OCI-M1 (cell line): Measurements from ENCODE around the gene MYO3B.

ENCODE experiments used
- DNase-seq: peaks from one replicate; lab custom pipeline; 2025; lab: John Stamatoyannopoulos, UW

Gene MYO3B

DNA sequence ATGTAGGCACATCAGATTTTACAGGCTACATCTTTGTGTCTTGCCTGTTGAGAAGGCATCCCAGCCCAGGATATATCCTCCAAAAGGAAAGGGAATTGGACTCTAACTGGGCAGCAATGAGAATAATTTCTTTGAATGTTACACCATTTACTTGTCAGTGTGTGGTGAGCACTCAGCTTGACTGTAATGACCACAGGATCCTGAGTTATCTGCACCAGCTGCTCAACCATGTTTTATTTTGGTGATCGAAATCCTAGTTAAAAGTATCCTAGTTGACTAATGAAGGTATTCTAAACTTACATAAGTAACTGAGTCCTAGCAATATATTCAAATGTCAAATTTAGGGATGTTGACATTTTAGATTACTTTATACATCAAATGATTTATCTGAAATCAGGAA is 123.0 kb downstream of the MYO3B start:
- peak; percentile 16 for DNase-seq

DNA sequence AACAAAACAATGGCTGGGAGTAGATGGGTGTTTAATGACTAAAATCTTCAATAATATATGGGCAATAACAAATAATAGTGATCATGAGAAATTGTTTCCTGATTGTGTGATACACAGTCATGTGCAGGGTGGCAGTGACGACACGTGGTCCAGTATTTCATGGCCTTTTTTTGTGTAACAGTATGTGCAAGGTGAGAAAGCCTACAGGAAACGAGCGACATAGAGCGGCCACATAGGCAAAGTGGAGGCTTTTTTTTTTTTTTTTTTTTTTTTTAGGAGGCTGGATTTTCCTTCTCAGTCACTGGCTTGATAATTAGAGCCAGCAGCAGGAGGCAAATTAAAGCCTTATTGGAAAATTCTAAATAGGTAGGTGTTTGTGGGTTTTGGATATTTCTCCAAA is 123.7 kb downstream of the MYO3B start:
- DNase-seq: no peak

DNA sequence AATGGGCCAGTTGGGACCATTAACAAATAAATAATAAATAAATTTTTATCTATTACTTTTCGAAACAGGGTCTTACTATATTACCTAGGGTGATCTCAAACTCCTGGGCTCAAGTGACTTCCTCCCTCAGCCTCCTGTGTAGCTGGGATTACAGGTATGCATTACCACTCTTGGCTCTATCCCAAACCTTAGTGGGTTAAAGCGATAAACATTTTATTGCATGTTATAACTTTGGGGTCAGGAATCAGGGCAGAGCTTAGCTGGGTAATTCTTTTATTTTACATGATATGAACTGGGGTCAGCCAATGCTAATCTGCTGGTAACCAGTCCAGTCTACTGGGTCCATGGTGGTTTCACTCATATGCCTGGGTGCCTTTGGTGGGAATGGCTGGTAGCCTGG is 127.8 kb downstream of the MYO3B start:
- no peak for DNase-seq

DNA sequence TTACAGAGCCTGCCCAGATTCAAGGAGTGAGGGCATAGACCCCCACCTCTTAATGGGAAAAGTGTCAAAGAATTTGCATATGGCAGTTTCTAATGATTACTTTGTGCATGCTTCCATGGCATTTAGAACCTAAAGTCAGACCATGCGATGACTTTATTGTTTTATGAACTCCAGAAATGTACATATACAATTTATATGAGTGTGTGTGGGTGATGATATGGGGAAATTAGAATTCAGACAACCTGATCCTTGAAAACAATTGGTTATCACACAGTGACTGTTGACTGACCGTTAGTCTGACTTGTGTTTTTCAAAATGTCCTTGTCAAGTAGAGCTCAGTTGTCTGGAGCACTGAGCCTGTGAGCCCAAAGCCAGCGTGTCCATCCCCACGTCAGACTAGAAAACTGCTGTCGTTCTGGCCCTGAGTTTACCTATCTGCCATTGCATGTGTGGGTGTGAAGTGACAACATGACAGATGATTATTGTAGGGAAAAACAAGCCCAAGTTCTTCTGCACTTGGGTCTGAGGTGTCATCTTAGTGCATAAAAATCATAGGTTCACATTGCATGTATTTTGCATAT is 128.4 kb downstream of the MYO3B start:
- DNase-seq: no peak

DNA sequence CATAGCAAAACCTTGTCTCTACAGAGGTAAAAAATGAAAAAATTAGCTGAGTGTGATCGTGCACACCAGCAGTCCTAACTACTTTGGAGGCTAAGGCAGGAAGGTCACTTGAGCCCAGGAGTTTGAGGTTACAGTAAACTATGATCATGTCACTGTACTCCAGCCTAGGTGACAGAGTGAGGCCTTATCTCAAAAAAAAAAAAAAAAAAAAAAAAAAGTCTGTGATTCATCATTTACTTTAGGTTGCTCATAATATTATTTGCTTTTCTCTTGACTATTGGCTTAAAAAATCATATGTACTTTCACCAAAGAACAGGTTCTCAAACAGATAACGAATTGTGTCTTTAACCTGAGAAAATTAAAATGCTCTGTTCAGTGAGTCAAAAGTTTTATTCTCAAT is 129.1 kb downstream of the MYO3B start:
- no peak for DNase-seq

DNA sequence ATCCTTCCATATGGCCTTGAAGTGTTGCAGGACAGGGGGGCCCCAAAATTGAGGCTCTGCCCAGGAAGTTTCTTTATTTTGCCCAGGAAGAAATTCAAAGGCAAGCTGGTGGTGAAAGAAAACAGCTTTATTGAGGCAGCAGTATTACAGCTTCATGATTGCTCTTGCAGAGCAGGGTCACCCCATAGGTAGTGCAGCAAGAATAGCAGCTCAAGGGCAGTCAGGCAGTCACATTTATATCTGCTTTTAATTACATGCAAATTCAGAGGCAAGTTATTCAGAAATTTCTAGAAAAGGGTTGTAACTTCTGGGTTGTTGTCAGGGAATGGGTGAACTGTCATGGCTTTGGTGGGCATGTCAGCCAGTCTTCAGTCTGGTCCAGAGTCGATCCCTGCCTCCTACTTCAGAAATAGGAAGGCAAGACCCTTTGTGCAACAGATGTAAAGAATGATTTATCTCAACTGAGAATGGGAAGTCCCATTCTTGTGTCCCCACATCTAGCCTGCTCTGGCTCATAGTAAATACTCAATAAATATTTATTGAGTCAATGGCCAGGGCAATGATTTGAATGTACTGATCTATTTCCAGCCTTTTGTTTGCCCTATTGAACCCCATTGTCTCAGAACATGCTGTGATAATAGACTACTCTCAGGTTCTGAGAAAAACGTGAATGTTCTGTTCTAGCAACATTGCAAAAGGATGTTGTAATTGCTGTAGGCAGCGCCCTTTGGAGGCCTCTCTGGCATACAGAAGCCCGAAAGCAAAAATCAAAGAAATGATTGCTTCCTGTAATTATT is 129.8 kb downstream of the MYO3B start:
- DNase-seq: no peak

DNA sequence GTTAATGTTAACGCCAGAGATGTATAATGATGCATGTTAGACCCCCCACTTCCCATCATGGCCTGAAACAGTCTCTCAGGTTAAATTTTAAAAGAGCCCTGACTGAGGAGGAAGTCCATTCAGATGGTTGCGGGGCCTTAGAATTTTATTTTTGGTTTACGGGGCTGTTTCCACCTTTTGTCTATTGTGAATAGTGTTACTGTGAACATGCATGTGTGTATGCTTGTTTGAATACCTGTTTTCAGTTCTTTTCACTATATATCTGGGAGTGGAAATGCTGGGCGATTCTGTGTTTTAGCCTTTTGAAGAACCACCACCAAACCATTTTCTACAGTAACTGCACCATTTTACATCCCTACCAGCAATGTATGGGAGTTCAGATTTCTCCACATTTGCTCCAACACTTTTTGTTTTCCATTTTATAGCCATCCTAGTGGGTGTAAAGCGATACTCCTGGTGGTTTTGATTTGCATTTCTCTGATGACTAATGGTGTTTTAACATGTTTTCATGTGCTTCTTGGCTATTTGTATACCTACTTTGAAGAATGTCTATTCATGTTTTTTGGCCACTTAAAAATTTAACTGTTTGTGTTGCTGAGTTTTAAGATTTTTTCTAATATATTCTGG is 133.0 kb downstream of the MYO3B start:
- DNase-seq: no peak

DNA sequence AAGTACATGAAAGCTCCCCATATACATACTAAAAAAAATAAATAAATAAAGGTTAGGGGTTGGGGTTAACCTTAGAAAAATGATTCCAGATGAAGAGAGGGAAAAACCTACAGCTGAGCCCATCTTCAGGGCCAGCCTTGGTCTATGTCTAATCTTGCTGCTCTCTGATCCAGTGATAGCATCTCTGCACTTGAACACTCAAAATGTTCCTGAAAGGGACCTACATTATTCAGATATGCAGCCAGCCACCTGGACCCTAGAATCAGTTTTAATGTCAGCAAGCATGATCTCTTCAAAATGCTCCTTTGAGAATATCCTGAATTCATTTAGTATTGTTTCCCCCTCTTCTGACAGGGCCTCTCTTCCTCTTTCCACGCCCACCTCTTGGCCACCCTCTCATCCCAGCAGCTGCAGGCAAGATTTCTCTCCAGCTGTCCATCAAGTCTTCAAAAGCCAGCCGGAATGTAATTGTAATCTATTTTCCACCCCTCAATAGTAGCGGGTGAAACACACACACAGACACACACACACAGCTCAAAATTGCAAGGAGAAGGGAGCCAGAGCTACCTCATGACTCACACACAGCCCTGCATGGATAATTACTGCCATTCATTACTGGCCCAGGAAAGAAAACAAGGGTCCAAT is 135.5 kb downstream of the MYO3B start:
- no peak for DNase-seq

DNA sequence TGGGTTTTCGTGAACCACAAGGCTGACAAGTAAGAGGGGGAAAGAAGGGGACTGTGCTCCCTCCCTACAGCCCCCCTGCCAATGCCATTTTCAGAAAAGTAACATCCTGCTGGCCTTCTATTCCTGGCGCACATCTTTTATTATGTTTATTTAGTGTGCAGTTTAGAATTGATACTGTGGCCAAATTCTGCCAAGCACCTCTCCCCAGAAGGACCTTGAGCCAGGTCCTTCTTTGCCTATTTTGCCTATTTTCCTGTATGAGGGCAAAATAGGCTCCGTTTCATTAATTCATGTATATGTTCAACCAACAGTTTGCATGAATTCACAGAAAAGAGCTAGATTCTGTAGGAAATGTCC is 136.0 kb downstream of the MYO3B start:
- no peak for DNase-seq

DNA sequence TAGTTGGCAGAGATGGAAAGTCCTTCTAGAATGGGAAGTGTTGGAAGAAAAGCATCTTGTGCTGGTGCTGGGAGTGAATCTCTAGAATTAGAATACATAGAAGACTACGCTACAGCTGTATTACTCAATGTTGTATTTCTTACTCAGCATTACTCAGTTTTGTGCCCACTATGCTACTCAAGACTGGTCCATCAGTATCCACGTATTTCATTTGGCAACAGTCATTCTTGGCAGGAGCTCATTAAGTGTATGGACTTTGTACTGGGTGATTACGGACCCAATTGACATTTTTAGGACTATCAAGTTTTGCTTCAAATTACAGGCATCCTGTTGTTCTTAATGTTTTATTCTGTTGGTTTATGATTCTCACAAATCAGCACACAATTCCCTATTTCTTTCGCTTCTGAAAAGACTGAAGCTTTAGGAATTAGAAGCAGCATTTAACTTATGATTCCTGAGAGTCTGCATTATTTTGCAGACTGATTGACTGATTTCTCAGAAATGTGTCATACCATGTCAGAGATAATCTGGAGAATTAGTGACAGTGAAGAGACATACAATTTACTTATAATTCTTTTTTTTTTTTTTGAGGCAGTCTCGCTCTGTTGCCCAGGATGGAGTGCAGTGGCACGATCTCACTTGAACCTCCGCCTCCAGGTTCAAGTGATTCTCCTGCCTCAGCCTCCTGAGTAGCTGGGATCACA is 136.9 kb downstream of the MYO3B start:
- DNase-seq: no peak

DNA sequence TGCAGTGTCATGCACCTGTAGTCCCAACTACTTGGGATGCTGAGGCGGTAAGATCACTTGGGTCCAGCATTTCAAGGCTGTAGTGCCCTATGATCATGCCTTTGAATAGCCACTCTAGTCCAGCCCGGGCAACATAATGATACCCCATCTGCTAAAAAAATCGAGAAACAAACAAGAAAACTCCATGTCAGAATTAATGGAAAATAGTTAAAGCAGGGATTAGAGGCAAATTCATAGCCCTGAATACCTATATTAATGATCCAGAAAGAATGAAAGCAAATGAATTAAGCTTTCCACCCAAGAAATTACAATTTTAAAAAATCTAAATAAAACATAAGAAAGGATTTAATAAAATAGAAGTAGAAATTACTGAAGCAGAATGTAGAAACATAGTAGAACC is 143.0 kb downstream of the MYO3B start:
- no peak for DNase-seq

DNA sequence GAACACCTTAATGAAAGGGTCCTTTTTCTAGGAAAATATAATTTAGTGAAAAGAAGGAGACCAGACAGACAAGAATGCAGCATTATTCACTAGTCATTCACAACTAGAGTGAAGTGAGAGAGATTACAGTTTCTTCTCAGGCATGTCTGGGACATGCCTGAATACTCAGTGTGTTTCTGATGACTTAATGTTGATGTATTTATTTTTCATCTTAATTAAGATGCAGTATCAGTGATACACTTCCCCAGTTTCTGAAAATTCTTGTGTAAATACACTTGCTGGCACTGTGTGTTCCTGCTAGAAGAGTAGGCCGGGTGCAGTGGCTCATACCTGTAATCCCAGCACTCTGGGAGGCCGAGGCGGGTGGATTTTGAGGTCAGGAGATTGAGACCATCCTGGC is 143.6 kb downstream of the MYO3B start:
- DNase-seq: no peak

DNA sequence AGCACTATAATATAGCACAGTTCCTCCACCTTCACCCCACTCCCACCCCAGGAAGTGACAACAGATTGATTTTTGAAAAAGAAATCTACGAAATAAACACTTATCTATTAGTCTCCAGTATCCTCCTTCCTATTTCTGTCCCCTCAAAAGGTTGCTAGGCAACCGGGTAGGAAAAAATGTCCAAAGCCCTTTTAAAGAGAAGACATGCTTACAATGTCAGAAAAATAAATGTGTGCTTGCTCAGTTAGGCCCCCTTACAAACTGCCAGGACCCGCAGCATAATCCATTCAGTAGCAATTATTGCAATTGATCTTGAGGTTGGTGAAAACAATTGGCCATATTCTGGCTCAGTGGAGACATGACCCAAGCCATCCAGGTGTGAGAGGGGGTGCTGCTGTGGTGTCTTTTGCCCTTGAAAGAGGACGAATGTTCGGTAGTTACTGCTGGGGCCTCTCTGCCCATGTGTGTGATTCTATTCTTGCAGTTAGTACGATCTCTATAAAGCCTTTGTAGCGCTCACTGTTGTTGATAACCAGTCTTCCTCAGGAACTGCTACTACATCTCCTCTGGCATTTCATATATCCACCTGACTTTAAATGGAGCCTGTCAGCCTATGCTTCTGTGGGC is 144.3 kb downstream of the MYO3B start:
- DNase-seq: no peak

DNA sequence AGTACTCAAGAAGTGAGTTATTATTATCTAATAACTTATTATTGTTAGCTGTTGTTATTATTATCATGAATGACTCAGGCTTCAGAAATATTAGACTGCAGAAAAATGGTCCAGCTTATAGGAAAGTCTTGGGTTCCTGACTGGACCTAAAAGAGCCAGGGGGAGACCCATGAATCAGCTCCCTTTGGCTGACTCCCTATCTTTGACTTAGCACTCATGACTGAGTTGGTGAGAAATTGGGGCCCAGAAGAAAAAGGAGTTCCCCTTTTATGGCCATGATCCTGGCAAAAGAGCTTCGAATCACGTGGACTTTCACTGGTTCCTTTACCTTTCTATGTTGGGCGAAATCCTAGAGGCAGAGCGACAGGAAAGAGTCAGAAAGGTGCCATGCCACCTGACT is 145.8 kb downstream of the MYO3B start:
- DNase-seq: no peak

DNA sequence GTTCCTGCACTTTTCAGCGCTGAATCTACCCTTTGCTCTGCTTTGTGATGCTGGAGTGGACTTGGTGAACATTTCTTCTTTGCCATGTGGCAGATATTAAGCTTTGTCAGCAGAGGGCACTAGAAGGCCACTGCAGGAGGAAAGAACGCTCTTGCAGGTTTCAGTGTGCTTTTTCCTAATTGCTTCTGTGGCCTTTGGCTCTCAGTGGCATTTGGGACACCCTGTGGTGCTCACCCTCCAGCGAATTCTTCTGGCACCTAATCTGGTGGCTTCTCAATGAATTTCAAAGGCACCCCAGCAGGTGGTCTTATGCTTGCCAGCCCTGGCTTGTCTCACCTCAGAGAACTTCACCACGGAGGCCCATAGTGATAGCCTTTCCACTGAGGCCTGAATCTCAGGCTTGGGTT is 146.7 kb downstream of the MYO3B start:
- peak; percentile 64 for DNase-seq

DNA sequence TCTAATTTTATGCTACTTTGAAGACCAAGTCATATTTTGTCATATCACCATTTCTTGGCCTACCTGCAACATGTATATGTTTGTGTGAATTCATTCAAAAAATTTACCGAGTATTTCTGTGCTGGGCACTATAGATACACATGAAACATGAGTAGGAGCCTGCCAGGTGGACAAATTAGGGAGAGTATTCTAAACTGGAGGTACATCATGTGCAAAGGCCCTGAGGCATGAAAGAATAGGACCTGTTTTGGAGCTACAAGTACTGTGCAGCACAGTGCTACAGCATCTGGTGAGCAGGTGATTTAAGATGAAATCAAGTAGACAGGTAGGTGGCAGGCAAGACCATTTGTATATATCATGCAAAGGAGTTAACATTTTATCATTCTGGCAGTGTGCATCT is 152.9 kb downstream of the MYO3B start:
- DNase-seq: no peak

DNA sequence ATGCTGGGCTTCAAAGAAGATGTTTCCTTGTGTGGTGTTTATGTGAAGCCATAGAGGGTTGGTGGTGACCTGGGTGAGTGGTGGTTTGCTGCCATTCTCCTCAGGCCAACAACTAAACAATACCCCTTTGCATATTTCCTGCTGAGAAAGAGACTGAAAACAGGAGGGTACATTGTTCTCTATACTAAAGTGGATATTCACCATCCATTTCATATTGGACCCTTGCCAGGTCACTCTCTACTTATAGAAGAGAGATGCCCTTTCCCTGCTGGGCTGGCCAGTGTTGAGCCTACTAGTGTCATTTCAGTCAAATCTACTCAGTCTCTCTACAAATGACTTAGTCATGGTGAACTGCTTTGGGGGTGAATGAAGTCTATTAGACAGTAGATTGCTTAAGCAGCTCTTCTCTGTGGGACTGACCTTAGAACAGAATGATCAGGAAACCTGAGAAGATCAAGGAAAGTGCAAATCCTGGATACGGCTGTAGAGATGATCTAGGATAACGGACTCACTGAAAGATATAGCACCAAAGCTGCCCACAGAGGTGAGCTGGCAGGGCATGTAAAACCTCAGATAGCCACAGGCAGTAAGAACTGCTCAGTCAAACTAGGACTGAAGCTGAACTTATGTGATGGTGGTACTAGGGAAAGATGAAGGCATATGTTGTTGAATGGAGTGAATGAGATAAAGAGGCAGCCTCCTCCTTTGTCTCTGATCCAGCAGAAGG is 154.9 kb downstream of the MYO3B start:
- no peak for DNase-seq

DNA sequence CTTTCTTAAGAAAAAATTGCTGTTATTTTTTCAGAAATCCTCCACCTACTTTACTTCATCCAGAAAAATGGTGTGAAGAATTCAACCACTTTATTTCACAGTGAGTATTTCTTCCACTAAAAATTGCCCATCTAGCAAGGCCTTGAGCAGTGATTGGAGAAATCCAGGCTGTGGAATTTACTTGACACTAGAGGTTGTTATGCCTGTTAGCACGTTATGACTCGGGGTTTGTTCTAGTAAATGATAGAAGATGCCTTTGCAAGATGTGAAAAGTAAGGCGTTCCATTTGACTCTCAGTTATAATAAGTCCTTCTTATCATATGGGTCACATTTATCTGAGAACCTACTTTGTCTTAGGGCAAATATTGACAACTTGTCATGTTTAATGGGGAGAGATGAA is 157.4 kb downstream of the MYO3B start:
- DNase-seq: no peak

DNA sequence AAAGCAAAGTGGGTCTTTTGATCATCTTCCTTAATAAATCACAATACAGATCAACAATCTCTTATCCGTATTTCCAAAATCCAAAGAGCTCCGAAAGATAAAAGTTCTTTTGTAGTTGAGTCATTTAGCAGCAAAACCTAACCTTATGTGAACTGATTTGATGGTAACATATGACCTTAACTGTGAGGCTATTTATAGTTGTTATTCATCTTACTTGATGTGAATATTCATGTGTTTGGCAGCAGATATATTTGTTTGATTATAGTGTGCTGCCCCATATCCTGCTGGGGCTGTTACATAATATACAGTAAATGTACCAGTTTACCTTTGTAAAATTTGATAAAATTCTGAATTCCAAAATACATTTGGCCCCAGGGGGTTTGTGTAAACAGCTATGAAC is 158.5 kb downstream of the MYO3B start:
- no peak for DNase-seq

DNA sequence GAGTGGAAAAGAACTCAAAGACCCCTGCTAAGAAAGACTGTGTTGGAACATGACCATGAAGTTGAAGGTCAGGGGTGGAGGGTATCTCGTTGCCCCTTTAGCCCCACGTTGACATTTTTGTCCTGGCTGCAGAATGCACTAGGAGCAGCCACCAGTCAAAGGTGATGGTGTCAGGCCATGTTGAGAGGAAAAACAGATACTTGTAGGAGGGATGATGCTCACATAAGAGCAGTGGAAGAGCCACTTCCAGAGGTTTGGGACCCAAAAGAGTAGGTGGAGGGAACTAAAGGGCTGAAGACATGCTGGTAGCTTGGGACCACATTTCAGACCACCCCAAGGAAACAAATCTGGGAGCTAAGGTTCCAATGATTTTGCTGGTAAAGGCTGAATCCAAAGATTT is 159.0 kb downstream of the MYO3B start:
- DNase-seq: no peak

DNA sequence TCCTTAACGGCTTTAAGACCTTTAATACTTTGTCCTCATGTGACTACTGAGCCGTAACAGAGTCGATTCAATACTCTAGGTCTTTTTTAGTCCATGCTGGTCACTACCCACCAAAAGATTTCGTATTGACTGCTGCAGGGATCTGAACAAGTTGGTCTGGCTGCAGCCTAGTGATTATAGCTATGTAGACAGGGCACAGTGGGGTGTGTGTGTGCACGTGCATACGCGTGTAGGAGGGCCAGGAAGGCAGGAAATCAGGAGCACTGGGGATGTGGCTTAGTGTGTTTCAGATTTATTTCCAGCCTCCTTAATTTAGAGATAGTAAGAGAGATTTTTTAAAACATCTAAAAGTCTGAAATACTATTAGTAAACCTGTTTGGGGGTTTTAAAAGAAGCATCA is 161.4 kb downstream of the MYO3B start:
- DNase-seq: no peak
